ENCODE measurements around the gene GPX2.

DNA sequence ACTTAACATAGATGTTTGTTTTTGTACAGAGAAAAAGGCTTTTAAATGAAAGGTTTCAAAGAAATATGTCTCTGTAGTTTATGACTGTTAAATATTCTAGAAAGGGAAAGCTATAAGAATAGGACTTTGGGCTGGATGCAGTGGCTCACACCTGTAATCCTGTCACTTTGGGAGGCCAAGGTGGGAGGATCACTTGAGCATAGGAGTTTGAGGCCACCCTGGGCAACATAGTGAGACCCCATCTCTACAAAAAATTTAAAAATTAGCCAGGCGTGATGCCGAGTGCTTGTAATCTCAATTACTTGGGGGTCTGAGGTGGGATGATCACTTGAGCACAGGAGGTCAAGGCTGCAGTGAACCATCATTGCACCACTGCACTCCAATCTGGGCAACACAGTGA lies 11.4 kb downstream of the GPX2 start:
- TF ChIP-seq, protein P1, sequence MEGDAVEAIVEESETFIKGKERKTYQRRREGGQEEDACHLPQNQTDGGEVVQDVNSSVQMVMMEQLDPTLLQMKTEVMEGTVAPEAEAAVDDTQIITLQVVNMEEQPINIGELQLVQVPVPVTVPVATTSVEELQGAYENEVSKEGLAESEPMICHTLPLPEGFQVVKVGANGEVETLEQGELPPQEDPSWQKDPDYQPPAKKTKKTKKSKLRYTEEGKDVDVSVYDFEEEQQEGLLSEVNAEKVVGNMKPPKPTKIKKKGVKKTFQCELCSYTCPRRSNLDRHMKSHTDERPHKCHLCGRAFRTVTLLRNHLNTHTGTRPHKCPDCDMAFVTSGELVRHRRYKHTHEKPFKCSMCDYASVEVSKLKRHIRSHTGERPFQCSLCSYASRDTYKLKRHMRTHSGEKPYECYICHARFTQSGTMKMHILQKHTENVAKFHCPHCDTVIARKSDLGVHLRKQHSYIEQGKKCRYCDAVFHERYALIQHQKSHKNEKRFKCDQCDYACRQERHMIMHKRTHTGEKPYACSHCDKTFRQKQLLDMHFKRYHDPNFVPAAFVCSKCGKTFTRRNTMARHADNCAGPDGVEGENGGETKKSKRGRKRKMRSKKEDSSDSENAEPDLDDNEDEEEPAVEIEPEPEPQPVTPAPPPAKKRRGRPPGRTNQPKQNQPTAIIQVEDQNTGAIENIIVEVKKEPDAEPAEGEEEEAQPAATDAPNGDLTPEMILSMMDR (IDR thresholded peaks at IDR 0.05), result no peak
- no peak for TF ChIP-seq REST (IDR thresholded peaks at IDR 0.05; ENCODE audit: insufficient read depth in 1 of 2, low read depth in 2 of 2, low read length in 1 of 2)

Measured in Panc1 (cell line).